Brain microvascular endothelial cell (primary cell): ENCODE data around the gene ZP2.
"Not testable (repeated sequence)": the region's sequence is repeated elsewhere in the genome, so short reads cannot be mapped to it uniquely, and the experiment has no call there.

Experiments used
- DNase-seq: peaks from one replicate; pipeline ENCODE4 v3.0.0-alpha.2; 2020
- H3K27ac ChIP-seq: fragments of 250-450 bp; sonication (Bioruptor Pico); 2 replicates; pipeline ENCODE4 v1.5.1; 2020; ENCODE audit warnings: mild to moderate bottlenecking, moderate library complexity
- H3K27me3 ChIP-seq: fragments of 250-450 bp; sonication (Bioruptor Pico); replicated peaks from 2 replicates; pipeline ENCODE4 v1.5.1; 2020; ENCODE audit warnings: mild to moderate bottlenecking
- H3K36me3 ChIP-seq: fragments of 250-450 bp; sonication (Bioruptor Pico); replicated peaks from 2 replicates; pipeline ENCODE4 v1.5.1; 2020; ENCODE audit warnings: mild to moderate bottlenecking
- H3K4me3 ChIP-seq: 2 replicates; pipeline ENCODE4 v1.5.1; 2011; ENCODE audit warnings: low read depth, mild to moderate bottlenecking, control low read depth, low read length, moderate library complexity
- in situ Hi-C: cut with HindIII; loops from 2 replicates; pipeline ENCODE4 v1.10.0; 2017; ENCODE audit warnings: low sequenced_read_pairs, low pct_ligation_motif_present
- TF ChIP-seq, protein P1 (sequence below): IDR thresholded peaks from 2 replicates; pipeline ENCODE4 v1.5.1; 2011; ENCODE audit warnings: low read depth, mild to moderate bottlenecking, moderate library complexity, low read length, control low read depth, inconsistent platforms; ENCODE audit errors: missing control alignments

ZP2 gene

GRCh38 chr16:21211486-21211885, at the start of gene ZP2:
ZP2 (minus strand) TSS chr16:21211574; CDS start chr16:21211547, 27 bp downstream.
- TF ChIP-seq, protein P1, sequence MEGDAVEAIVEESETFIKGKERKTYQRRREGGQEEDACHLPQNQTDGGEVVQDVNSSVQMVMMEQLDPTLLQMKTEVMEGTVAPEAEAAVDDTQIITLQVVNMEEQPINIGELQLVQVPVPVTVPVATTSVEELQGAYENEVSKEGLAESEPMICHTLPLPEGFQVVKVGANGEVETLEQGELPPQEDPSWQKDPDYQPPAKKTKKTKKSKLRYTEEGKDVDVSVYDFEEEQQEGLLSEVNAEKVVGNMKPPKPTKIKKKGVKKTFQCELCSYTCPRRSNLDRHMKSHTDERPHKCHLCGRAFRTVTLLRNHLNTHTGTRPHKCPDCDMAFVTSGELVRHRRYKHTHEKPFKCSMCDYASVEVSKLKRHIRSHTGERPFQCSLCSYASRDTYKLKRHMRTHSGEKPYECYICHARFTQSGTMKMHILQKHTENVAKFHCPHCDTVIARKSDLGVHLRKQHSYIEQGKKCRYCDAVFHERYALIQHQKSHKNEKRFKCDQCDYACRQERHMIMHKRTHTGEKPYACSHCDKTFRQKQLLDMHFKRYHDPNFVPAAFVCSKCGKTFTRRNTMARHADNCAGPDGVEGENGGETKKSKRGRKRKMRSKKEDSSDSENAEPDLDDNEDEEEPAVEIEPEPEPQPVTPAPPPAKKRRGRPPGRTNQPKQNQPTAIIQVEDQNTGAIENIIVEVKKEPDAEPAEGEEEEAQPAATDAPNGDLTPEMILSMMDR = no peak
- in situ Hi-C loops = no loop called here
- Histone ChIP-seq H3K27me3 (no peaks in the 10 kb centered on the region), H3K27ac (no peak within 1 kb of the TSS), H3K4me3 (no peak within 1 kb of the TSS), H3K36me3 (no peaks in the 10 kb centered on the region)
- DNase-seq = no peak

DNA sequence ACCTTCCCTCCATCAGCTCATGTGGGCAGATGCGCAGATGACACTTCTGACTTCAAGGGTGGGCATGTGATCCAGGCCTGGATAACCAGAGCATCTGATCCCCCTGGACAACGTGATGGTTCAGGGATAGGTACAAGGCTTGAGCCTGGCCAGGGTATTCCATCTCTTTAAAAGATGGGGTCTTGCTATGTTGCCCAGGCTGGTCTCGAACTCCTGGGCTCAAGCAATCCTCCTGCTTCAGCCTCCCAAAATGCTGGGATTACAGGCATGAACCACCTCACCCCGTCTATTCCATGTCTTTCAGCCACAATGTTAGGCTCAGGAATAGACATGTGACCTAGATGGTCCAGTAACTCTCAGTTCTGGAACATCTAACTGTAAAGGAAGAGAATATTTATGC, 45.9 kb upstream of the ZP2 start:
- Histone ChIP-seq H3K36me3 (no peaks in the 10 kb centered on the region), H3K27me3 (no peaks in the 10 kb centered on the region), H3K27ac (no peak overlapping the region), H3K4me3 (no peak overlapping the region)
- in situ Hi-C loops = no loop called here
- no peak for DNase-seq
- TF ChIP-seq, protein P1 = no peak

DNA sequence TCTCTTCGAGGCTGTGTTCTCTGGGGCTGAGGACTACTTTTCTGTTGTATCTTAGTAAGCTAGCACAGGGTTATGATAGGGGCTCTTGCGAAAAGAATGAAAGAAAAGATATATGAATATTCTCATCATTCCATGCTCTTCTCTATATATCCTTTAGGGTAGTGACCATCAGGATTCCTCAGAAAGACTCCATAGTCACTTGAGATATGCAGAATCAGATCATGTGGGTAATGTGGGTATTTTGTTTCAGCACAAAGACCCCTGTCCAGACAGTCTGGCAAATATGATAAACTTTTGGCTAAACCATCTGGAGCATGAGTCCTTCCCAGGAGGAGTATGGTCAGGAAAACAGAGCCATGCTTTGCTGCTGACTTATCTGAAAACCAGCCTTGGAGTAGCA, 45.3 kb upstream of the ZP2 start:
- no peak for DNase-seq
- Histone ChIP-seq H3K27ac (no peak overlapping the region), H3K36me3 (no peaks in the 10 kb centered on the region), H3K27me3 (no peaks in the 10 kb centered on the region), H3K4me3 (no peak overlapping the region)
- TF ChIP-seq, protein P1 = no peak
- in situ Hi-C loops = no loop called here

GRCh38 chr16:21253470-21253869, 42.1 kb upstream of the ZP2 start:
- TF ChIP-seq, protein P1 = no peak
- Histone ChIP-seq H3K4me3 (no peak overlapping the region), H3K27me3 (no peaks in the 10 kb centered on the region), H3K27ac (no peak overlapping the region), H3K36me3 (no peaks in the 10 kb centered on the region)
- in situ Hi-C loops = no loop called here
- DNase-seq = no peak

- H3K36me3 ChIP-seq = no peaks in the 10 kb centered on the region
- no peak overlapping the region for H3K4me3 ChIP-seq
- H3K27me3 ChIP-seq = no peaks in the 10 kb centered on the region
- in situ Hi-C loops = no loop called here
- DNase-seq = no peak
- H3K27ac ChIP-seq = no peak overlapping the region
- TF ChIP-seq, protein P1 = no peak
Observed at GRCh38 chr16:21250072-21250923, 38.9 kb upstream of the ZP2 start.

DNA sequence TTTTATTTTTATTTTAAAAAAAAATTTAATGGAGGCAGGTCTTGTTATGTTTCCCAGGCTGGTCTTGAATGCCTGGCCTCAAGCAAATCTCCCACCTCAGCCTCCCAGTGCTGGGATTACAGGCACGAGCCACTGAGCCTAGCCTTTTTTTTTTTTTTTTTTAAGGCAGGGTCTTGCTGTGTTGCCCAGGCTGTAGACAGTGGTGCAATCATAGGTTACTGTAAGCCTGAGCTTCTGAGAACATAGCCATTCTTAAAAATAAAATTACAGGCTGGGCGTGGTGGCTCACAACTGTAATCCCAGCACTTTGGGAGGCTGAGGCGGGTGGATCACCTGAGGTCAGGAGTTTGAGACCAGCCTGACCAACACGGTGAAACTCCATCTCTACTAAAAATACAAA, 36.8 kb upstream of the ZP2 start:
- in situ Hi-C loops, H3K27me3 ChIP-seq, H3K27ac ChIP-seq, H3K36me3 ChIP-seq, H3K4me3 ChIP-seq, DNase-seq: not testable (repeated sequence)
